T-helper 1 cell treated with Interleukin-12 subunit alpha and Interleukin-12 subunit beta and Interleukin-4 antibody, amounts not matched to agents 30 ng/mL and 1 ng/mL, for 36 hours (primary cell): ENCODE measurements around the gene TAL2. TPM values are rescaled to one million over a fixed set of nuclear protein-coding genes. Genes with fewer than 3 reads are reported as not detected.
"Not testable (repeated sequence)": the region's sequence is repeated elsewhere in the genome, so short reads cannot be mapped to it uniquely, and the experiment has no call there.

Source experiments
- intact Hi-C: fragments of 100-400 bp; cut with micrococcal nuclease; formaldehyde crosslinking; loops from one replicate; pipeline ENCODE4 v1.15.1; 2024
- total RNA-seq: library from RNA; stranded (reverse); gene quantifications from 2 replicates; pipeline ENCODE4 v1.2.3, GENCODE V29; 2022

Gene TAL2
- total RNA-seq, 1 donor from 2014 or later = not detected

DNA sequence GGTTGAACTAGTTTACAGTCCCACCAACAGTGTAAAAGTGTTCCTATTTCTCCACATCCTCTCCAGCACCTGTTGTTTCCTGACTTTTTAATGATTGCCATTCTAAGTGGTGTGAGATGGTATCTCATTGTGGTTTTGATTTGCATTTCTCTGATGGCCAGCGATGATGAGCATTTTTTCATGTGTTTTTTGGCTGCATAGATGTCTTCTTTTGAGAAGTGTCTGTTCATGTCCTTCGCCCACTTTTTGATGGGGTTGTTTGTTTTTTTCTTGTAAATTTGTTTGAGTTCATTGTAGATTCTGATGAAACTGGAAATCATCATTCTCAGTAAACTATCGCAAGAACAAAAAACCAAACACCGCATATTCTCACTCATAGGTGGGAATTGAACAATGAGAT, 41.4 kb downstream of the TAL2 start:
- intact Hi-C loops = not testable (repeated sequence)

DNA sequence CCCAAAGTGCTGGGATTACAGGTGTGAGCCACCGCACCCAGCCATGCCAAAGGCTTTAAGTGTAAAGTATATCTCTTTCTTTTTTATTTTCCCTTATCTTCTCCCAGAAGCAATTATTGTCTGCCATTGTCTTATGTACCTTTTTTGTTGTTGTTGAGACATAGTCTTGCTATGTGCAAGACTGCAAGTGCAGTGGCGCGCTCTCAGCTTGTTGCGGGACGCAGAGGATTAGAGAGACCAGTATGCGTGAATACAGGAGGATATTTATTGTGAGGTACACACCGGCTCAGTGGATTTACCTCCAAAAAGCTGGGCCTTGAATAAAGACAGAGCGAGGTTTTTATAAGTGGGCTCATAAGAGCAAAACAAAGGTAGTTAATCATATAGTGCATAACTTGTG, 43.9 kb downstream of the TAL2 start:
- intact Hi-C loops = no loop called here

DNA sequence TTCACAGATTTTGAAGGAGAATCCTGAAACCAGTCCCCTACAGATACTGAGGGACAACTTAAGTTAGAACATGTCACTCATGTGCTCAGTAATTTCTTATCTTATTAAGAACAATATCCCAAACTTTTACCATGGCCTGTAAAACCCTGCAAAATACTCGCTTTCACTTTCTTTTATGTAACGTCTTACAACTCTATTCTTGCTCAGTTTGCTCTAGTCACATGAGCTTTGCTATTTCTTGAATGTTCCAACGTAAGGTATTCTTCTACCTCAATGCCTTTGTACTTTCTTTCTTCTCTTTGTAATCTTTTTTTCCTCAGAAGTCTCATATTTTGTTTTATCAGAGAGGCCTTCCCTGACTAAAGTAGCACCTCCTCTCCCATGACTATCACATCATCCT, 46.1 kb downstream of the TAL2 start:
- intact Hi-C loops = loop anchor here (1.0 kb wide), 1 partner anchor 14 kb away; the partner anchor contains the start of gene TMEM38B

DNA sequence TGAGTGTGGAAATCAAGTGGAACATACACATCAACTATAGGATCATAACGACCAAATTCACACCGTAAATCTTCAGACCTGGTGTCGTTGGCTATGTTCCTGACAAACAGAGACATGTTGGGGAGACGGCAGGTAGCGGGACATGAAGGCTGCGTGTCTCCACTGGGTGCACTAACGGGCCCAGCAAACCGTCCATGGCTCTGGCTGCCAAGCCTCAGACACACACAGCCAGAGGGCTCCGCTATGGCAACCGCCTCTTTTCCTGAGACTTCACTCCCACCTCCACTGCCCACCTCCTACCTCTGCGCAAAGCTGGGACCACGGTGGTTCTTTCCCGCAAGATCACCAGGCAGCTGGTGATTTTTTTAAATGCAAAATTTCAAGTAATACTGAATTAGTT, 48.4 kb downstream of the TAL2 start:
- intact Hi-C loops = loop anchor here (10.0 kb wide), 1 partner anchor 926 kb away; no protein-coding TSS in a partner anchor

DNA sequence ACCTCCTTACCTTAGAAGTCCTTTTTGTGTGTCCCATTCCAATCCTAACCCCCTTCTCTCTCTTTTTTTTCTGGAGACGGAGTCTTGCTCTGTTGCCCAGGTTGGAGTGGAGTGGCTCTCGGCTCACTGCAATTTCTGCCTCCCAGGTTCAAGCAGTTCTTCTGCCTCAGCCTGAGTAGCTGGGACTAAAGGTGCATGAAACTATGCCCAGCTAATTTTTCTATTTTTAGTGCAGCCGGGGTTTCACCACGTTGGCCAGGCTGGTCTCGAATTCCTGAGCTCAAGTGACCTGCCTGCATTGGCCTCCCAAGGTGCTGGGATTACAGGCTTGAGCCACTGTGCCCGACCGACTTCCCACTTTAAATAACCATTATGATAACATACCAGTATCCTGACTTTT, 49.6 kb downstream of the TAL2 start:
- intact Hi-C loops = loop anchor here (10.0 kb wide), 1 partner anchor 927 kb away; no protein-coding TSS in a partner anchor

DNA sequence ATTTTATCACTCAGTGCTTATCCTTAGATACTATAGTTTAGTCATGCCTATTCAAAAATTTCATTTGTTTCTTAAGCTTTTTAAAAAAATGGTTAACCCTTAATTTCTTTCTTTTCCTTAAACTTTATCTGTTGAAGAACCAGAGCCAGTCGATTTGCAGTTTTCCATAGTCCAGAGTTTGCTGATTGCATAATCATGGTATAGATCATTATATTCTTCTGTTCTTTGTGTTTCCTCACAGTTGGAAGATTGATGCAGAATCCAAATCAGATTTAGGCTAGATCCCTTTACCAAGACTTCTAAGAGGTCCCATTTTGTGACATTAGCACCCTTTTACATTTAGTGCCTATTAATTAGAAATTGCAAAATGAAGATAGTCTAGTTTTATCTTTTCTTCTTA, 50.0 kb downstream of the TAL2 start:
- intact Hi-C loops = loop anchor here (10.0 kb wide), 1 partner anchor 927 kb away; no protein-coding TSS in a partner anchor

Other genes starting within 250 kb of the TAL2 start
- 5.2 and 5.3 TPM in 2 replicates for gene FSD1L, start 214.4 kb upstream of the TAL2 start, total RNA-seq
- gene FKTN, start 104.3 kb upstream of the TAL2 start, total RNA-seq = 11.1 and 15.2 TPM in 2 replicates
- gene TMEM38B, start 32.1 kb downstream of the TAL2 start, total RNA-seq = 5.7 and 7.9 TPM in 2 replicates